Panc1 (cell line): ENCODE results near the gene TWSG1. TPM values are rescaled to one million over a fixed set of nuclear protein-coding genes. Genes with fewer than 3 reads are reported as not detected.

ENCODE experiments used
- ATAC-seq: fragments of 200-7000 bp; cut with Tn5 transposase; 2 replicates; pipeline ENCODE4 v1.9.1; 2020; ENCODE audit warnings: mild to moderate bottlenecking, moderate library complexity
- BruUV-seq: library from RNA; stranded (reverse); fragments of 400-500 nt; replicated peaks from 2 replicates; lab custom pipeline; 2021; lab: Mats Ljungman, UMichigan
- CTCF ChIA-PET: fragments of 300-600 bp; sonication (Branson Sonifier 250); formaldehyde crosslinking; loops from one replicate; lab custom pipeline; 2022; ENCODE audit warnings: antibody characterized with exemption; lab: Charles Lee
- POLR2A ChIA-PET: fragments of 300-600 bp; sonication (Branson Sonifier 250); formaldehyde crosslinking; loops from one replicate; lab custom pipeline; 2022; ENCODE audit warnings: antibody characterized with exemption; lab: Charles Lee
- DNase-seq: peaks from one replicate; pipeline ENCODE4 v3.0.0-alpha.2; 2010; ENCODE audit warnings: low read depth, low spot score
- H3K27ac ChIP-seq: 2 replicates; pipeline ENCODE4 v1.5.1; 2011; ENCODE audit warnings: mild to moderate bottlenecking, low read length, inconsistent platforms
- H3K27me3 ChIP-seq: fragments of 200-500 bp; sonication (Bioruptor generic); 2 replicates; pipeline ENCODE4 v1.6.0; 2014; ENCODE audit warnings: low read length, inconsistent platforms; ENCODE audit not compliant: control insufficient read depth, insufficient read depth
- H3K36me3 ChIP-seq: fragments of 200-500 bp; sonication (Bioruptor generic); 2 replicates; pipeline ENCODE4 v1.5.1; 2014; ENCODE audit warnings: inconsistent platforms, mild to moderate bottlenecking, low read length, moderate library complexity; ENCODE audit not compliant: control insufficient read depth, insufficient read depth
- H3K4me1 ChIP-seq: 2 replicates; pipeline ENCODE4 v1.5.1; 2011; ENCODE audit warnings: inconsistent platforms, mild to moderate bottlenecking, low read length, moderate library complexity; ENCODE audit not compliant: control insufficient read depth, insufficient read depth
- H3K4me3 ChIP-seq, 2 experiments: 2 replicates each; pipeline ENCODE4 v1.5.1; 2011 to 2012; ENCODE audit warnings: low read depth in 2 of 2, low read length in 2 of 2, mild to moderate bottlenecking in 2 of 2, inconsistent platforms in 1 of 2, moderate library complexity in 1 of 2
- H3K9me3 ChIP-seq: fragments of 200-500 bp; sonication (Bioruptor generic); 2 replicates; pipeline ENCODE4 v1.5.1; 2014; ENCODE audit warnings: low read depth, mild to moderate bottlenecking, inconsistent platforms, low read length, moderate library complexity; ENCODE audit not compliant: control insufficient read depth, insufficient read depth
- POLR2AphosphoS5 ChIP-seq: IDR thresholded peaks from 2 replicates; pipeline ENCODE4 v1.6.1; 2012; ENCODE audit warnings: mild to moderate bottlenecking, low read depth, low read length, moderate library complexity
- SIN3A ChIP-seq: IDR thresholded peaks from 2 replicates; pipeline ENCODE4 v1.6.1; 2012; ENCODE audit warnings: low read depth, mild to moderate bottlenecking, low read length, moderate library complexity, borderline replicate concordance; ENCODE audit not compliant: insufficient read depth
- TCF7L2 ChIP-seq: IDR thresholded peaks from 2 replicates; pipeline ENCODE4 v1.6.1; 2011; ENCODE audit warnings: mild to moderate bottlenecking, low read depth, low read length, inconsistent platforms
- in situ Hi-C: cut with HindIII; loops from 2 replicates; pipeline ENCODE4 v1.10.0; 2016; ENCODE audit warnings: low sequenced_read_pairs, low pct_unique_long_range_greater_than_20kb
- intact Hi-C: fragments of 100-400 bp; cut with micrococcal nuclease; formaldehyde crosslinking; loops from one replicate; pipeline ENCODE4 v1.10.0; 2022; ENCODE audit not compliant: unreplicated experiment
- total RNA-seq: library from RNA; stranded (reverse); gene quantifications from one replicate; pipeline ENCODE4 v1.2.1, GENCODE V29; 2021; ENCODE audit not compliant: unreplicated experiment
- TF ChIP-seq, protein P1 (sequence below): fragments of 450-650 bp; IDR thresholded peaks from 2 replicates; pipeline ENCODE4 v1.5.1; 2017; ENCODE audit warnings: mild to moderate bottlenecking
- TF ChIP-seq, protein P2 (sequence below), 2 experiments: IDR thresholded peaks; 2 replicates each; pipeline ENCODE4 v1.6.1; 2011 to 2012; ENCODE audit warnings: low read depth in 2 of 2, control low read depth in 1 of 2, low read length in 1 of 2, mild to moderate bottlenecking in 1 of 2, moderate library complexity in 1 of 2; ENCODE audit not compliant: insufficient read depth in 1 of 2

Gene TWSG1
- total RNA-seq, 1 experiment from 2014 or later: 54.1 TPM

DNA sequence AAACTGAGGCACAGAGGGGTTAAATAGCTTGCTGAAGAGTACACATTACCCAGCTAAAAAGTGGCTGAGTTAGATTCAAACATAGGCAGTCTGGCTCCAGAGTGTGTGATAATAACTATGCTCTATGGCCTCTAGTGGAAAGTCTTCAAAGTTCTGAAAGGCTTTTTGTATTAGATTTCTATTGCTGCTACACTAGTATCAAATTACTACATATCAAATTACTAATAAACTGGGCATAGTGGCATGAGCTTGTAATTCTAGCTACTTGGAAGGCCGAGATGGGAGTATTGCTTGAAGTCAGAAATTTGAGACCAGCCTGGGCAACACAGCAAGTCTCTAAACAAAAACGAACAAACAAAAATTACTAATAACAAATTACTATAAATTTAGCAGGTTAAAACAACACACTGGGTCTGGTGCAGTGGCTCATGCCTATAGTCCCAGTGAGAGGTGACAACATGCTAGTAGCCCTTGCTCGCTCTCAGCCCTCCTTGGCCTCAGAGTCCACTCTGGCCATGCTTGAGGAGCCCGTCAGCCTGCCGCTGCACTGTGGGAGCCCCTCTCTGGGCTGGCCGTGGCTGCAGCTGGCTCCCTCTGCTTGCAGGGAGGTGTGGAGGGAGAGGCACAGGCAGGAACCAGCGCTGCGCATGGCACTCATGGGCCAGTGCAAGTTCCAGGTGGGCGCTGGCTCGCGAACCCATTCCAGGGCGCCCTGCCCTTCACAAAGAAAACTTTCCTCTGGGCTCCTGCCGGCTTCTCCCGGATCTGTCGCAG is 38.2 kb upstream of the TWSG1 start:
- ChIA-PET POLR2A (interaction anchor here (0.6 kb wide), 1 partner anchor 306 kb away, joined by 4 read pairs; no protein-coding TSS in a partner anchor), CTCF (no interaction called here)
- H3K27ac ChIP-seq: no peak overlapping the region
- TF ChIP-seq SIN3A (no peak), TCF7L2 (no peak), POLR2AphosphoS5 (no peak)
- TF ChIP-seq, protein P1, sequence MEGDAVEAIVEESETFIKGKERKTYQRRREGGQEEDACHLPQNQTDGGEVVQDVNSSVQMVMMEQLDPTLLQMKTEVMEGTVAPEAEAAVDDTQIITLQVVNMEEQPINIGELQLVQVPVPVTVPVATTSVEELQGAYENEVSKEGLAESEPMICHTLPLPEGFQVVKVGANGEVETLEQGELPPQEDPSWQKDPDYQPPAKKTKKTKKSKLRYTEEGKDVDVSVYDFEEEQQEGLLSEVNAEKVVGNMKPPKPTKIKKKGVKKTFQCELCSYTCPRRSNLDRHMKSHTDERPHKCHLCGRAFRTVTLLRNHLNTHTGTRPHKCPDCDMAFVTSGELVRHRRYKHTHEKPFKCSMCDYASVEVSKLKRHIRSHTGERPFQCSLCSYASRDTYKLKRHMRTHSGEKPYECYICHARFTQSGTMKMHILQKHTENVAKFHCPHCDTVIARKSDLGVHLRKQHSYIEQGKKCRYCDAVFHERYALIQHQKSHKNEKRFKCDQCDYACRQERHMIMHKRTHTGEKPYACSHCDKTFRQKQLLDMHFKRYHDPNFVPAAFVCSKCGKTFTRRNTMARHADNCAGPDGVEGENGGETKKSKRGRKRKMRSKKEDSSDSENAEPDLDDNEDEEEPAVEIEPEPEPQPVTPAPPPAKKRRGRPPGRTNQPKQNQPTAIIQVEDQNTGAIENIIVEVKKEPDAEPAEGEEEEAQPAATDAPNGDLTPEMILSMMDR: no peak
- TF ChIP-seq, protein P2, sequence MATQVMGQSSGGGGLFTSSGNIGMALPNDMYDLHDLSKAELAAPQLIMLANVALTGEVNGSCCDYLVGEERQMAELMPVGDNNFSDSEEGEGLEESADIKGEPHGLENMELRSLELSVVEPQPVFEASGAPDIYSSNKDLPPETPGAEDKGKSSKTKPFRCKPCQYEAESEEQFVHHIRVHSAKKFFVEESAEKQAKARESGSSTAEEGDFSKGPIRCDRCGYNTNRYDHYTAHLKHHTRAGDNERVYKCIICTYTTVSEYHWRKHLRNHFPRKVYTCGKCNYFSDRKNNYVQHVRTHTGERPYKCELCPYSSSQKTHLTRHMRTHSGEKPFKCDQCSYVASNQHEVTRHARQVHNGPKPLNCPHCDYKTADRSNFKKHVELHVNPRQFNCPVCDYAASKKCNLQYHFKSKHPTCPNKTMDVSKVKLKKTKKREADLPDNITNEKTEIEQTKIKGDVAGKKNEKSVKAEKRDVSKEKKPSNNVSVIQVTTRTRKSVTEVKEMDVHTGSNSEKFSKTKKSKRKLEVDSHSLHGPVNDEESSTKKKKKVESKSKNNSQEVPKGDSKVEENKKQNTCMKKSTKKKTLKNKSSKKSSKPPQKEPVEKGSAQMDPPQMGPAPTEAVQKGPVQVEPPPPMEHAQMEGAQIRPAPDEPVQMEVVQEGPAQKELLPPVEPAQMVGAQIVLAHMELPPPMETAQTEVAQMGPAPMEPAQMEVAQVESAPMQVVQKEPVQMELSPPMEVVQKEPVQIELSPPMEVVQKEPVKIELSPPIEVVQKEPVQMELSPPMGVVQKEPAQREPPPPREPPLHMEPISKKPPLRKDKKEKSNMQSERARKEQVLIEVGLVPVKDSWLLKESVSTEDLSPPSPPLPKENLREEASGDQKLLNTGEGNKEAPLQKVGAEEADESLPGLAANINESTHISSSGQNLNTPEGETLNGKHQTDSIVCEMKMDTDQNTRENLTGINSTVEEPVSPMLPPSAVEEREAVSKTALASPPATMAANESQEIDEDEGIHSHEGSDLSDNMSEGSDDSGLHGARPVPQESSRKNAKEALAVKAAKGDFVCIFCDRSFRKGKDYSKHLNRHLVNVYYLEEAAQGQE (IDR thresholded peaks at IDR 0.05; ENCODE audit: insufficient read depth in 1 of 2, low read depth in 2 of 2, low read length in 1 of 2): no peak
- no peak overlapping the region for H3K4me3 ChIP-seq
- intact Hi-C loops: no loop called here
- no peaks in the 10 kb centered on the region for H3K4me1 ChIP-seq
- no peaks in the 10 kb centered on the region for H3K27me3 ChIP-seq
- DNase-seq (no peak), ATAC-seq (no peak)
- in situ Hi-C loops: no loop called here
- H3K9me3 ChIP-seq: peaks cover 5% of the 10 kb centered on the region; the same call in 1 of the 2 replicates
- no TSS peak for BruUV-seq
- H3K36me3 ChIP-seq: no peaks in the 10 kb centered on the region

DNA sequence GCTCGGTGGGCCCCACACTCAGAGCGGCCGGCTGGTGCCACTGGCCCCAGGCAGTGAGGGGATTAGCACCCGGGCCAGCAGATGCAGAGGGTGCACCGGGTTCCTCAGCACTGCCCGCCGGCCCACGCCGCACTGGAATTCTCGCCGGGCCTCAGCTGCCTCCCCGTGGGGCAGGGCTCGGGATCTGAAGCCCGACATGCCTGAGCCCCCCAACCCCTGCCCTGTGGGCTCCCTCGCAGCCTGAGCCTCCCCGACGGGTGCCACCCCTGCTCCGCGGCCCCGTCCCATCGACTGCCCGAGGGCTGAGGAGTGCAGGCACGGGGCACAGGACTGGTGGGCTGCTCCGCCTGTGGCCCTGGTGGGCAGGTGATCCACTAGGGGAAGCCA is 37.6 kb upstream of the TWSG1 start:
- H3K27me3 ChIP-seq: no peaks in the 10 kb centered on the region
- no peak overlapping the region for H3K27ac ChIP-seq
- no TSS peak for BruUV-seq
- peaks cover 5% of the 10 kb centered on the region; the same call in 1 of the 2 replicates for H3K9me3 ChIP-seq
- no peak for TF ChIP-seq TCF7L2
- TF ChIP-seq, protein P2 (IDR thresholded peaks at IDR 0.05; ENCODE audit: insufficient read depth in 1 of 2, low read depth in 2 of 2, low read length in 1 of 2): no peak
- H3K36me3 ChIP-seq: no peaks in the 10 kb centered on the region
- DNase-seq: no peak
- CTCF ChIA-PET: no interaction called here
- POLR2A ChIA-PET: no interaction called here
- no peaks in the 10 kb centered on the region for H3K4me1 ChIP-seq
- H3K4me3 ChIP-seq: no peak overlapping the region
- ATAC-seq: no peak
- in situ Hi-C loops (no loop called here), intact Hi-C loops (no loop called here)
